AG04450 (cell line): Measurements from ENCODE around the gene NCAN. TPM values are rescaled to one million over a fixed set of nuclear protein-coding genes. Genes with fewer than 3 reads are reported as not detected.

Experiments used
- CTCF ChIA-PET: fragments of 300-600, 350-600 bp; formaldehyde crosslinking; extraction: SDS; loops from one replicate; lab custom pipeline; 2022; ENCODE audit warnings: antibody characterized with exemption, inconsistent platforms; lab: Charles Lee
- POLR2A ChIA-PET: fragments of 350-600 bp; formaldehyde crosslinking; extraction: SDS; loops from one replicate; lab custom pipeline; 2021; ENCODE audit warnings: antibody characterized with exemption, inconsistent platforms; lab: Yijun Ruan, JAX
- DNase-seq: peaks from one replicate; pipeline ENCODE4 v3.0.0-alpha.2; 2011; ENCODE audit warnings: low read depth, low spot score
- H3K27ac ChIP-seq: one replicate; pipeline ENCODE4 v1.5.1; 2012; ENCODE audit warnings: low read depth, low read length, control low read depth
- H3K27me3 ChIP-seq: one replicate; pipeline ENCODE4 v1.6.0; 2012; ENCODE audit warnings: low read length; ENCODE audit not compliant: control insufficient read depth, insufficient read depth
- H3K4me3 ChIP-seq: 2 replicates; pipeline ENCODE4 v1.5.1; 2011; ENCODE audit warnings: mild to moderate bottlenecking, low read depth, low read length, control low read depth
- H3K9me3 ChIP-seq: 2 replicates; pipeline ENCODE4 v1.5.1; 2012; ENCODE audit warnings: low read length; ENCODE audit not compliant: control insufficient read depth, insufficient read depth
- CTCF ChIP-seq: IDR thresholded peaks from 2 replicates; pipeline ENCODE4 v1.5.1; 2011; ENCODE audit warnings: low read depth, low read length, control low read depth, inconsistent platforms
- polyA plus RNA-seq: library from polyadenylated mRNA; depleted of rRNA; stranded (reverse); fragments of >200 nt; gene quantifications from 2 replicates; pipeline ENCODE4 v1.2.3, GENCODE V29; 2011

Gene NCAN
- polyA plus RNA-seq, 1 experiment = not detected

- H3K4me3 ChIP-seq = no peak overlapping the region
- CTCF ChIA-PET = no interaction called here
- POLR2A ChIA-PET = interaction anchor here (0.6 kb wide), 1 partner anchor 17 kb away, joined by 3 read pairs; no protein-coding TSS in a partner anchor
- H3K9me3 ChIP-seq = no peaks in the 10 kb centered on the region; the same call in 1 of the 2 replicates
- peak; percentile 29 for DNase-seq
- peak overlapping the region; percentile 47 for H3K27ac ChIP-seq
- TF ChIP-seq CTCF = no peak
- no peaks in the 10 kb centered on the region for H3K27me3 ChIP-seq
Measured at GRCh38 chr19:19276386-19276785, 64.6 kb downstream of the NCAN start.

- DNase-seq = no peak
- TF ChIP-seq CTCF = no peak
- Histone ChIP-seq H3K27me3 (no peaks in the 10 kb centered on the region), H3K27ac (peak overlapping the region; percentile 47), H3K4me3 (no peak overlapping the region), H3K9me3 (no peaks in the 10 kb centered on the region; the same call in 1 of the 2 replicates)
- ChIA-PET CTCF (no interaction called here), POLR2A (no interaction called here)
Measured at GRCh38 chr19:19276851-19277250, 65.1 kb downstream of the NCAN start.

GRCh38 chr19:19278315-19278714 lies 66.6 kb downstream of the NCAN start:
- TF ChIP-seq CTCF = no peak
- Histone ChIP-seq H3K9me3 (no peaks in the 10 kb centered on the region; the same call in 1 of the 2 replicates), H3K27ac (no peak overlapping the region), H3K27me3 (no peaks in the 10 kb centered on the region), H3K4me3 (no peak overlapping the region)
- no peak for DNase-seq
- CTCF ChIA-PET = no interaction called here
- POLR2A ChIA-PET = no interaction called here

- POLR2A ChIA-PET = no interaction called here
Measured at GRCh38 chr19:19279062-19279612, 67.4 kb downstream of the NCAN start.

GRCh38 chr19:19279853-19280252 lies 68.1 kb downstream of the NCAN start:
- Histone ChIP-seq H3K27ac (no peak overlapping the region), H3K9me3 (no peaks in the 10 kb centered on the region; the same call in 1 of the 2 replicates)
- POLR2A ChIA-PET = no interaction called here

More at GRCh38 chr19:19279062-19279612, 67.4 kb downstream of the NCAN start:
- CTCF ChIA-PET = no interaction called here
- Histone ChIP-seq H3K27ac (no peak overlapping the region), H3K9me3 (no peaks in the 10 kb centered on the region; the same call in 1 of the 2 replicates), H3K27me3 (no peaks in the 10 kb centered on the region), H3K4me3 (no peak overlapping the region)
- DNase-seq = no peak
- TF ChIP-seq CTCF = no peak

More at GRCh38 chr19:19279853-19280252, 68.1 kb downstream of the NCAN start:
- CTCF ChIA-PET = no interaction called here
- DNase-seq = no peak
- no peak overlapping the region for H3K4me3 ChIP-seq
- no peaks in the 10 kb centered on the region for H3K27me3 ChIP-seq
- TF ChIP-seq CTCF = no peak
